Fibroblast of pulmonary artery (primary cell): ENCODE measurements around the gene ATP5PO.
"Not testable (repeated sequence)": the region's sequence is repeated elsewhere in the genome, so short reads cannot be mapped to it uniquely, and the experiment has no call there.

Source experiments
- DNase-seq: peaks from one replicate; pipeline ENCODE4 v3.0.0-alpha.2; 2010; ENCODE audit warnings: low read depth
- H3K4me3 ChIP-seq: replicated peaks from 2 replicates; pipeline ENCODE4 v1.5.1; 2011; ENCODE audit warnings: low read depth, mild to moderate bottlenecking, control low read depth, low read length, moderate library complexity
- CTCF ChIP-seq: IDR thresholded peaks from 2 replicates; pipeline ENCODE4 v1.5.1; 2011; ENCODE audit warnings: mild to moderate bottlenecking, control low read depth, low read length, inconsistent platforms; ENCODE audit errors: missing control alignments

Gene ATP5PO

GRCh38 chr21:33864150-33864549 is 51.5 kb downstream of the ATP5PO start:
- no peak for TF ChIP-seq CTCF
- no peak overlapping the region for H3K4me3 ChIP-seq
- no peak for DNase-seq

GRCh38 chr21:33863191-33863590 is 52.4 kb downstream of the ATP5PO start:
- DNase-seq, H3K4me3 ChIP-seq: not testable (repeated sequence)

- H3K4me3 ChIP-seq: no peak overlapping the region
- DNase-seq: no peak
- TF ChIP-seq CTCF: no peak
Observed at GRCh38 chr21:33861125-33861524, 54.5 kb downstream of the ATP5PO start.

- TF ChIP-seq CTCF: no peak
- DNase-seq: no peak
- H3K4me3 ChIP-seq: no peak overlapping the region
Observed at GRCh38 chr21:33860332-33860879, 55.2 kb downstream of the ATP5PO start.

GRCh38 chr21:33859373-33860102 is 56.1 kb downstream of the ATP5PO start:
- no peak for DNase-seq
- TF ChIP-seq CTCF: no peak
- H3K4me3 ChIP-seq: no peak overlapping the region

- no peak for DNase-seq
- no peak for TF ChIP-seq CTCF
- H3K4me3 ChIP-seq: no peak overlapping the region
Observed at GRCh38 chr21:33858667-33859372, 56.8 kb downstream of the ATP5PO start.

GRCh38 chr21:33857846-33858666 is 57.5 kb downstream of the ATP5PO start:
- DNase-seq: no peak
- TF ChIP-seq CTCF: no peak
- H3K4me3 ChIP-seq: no peak overlapping the region
